ENCODE data around the gene DCAF5. TPM values are rescaled to one million over a fixed set of nuclear protein-coding genes. Genes with fewer than 3 reads are reported as not detected.
"Not testable (repeated sequence)": the region's sequence is repeated elsewhere in the genome, so short reads cannot be mapped to it uniquely, and the experiment has no call there.

The DCAF5 gene
- total and polyA plus RNA-seq, 4 donors = 29.3 to 51.1 (median 39.2) TPM

GRCh38 chr14:69171569-69171968, 18.6 kb upstream of the DCAF5 start:
- Histone ChIP-seq H3K4me1 (ENCODE audit: control insufficient read depth, insufficient read depth, low read length) (no peaks in the 10 kb centered on the region), H3K4me3 (ENCODE audit: low read depth, low read length) (no peak overlapping the region), H3K9me3 (ENCODE audit: control insufficient read depth, insufficient read depth, low read length) (no peaks in the 10 kb centered on the region), H3K36me3 (ENCODE audit: control insufficient read depth, insufficient read depth, low read length) (no peaks in the 10 kb centered on the region), H3K27me3 (ENCODE audit: control insufficient read depth, insufficient read depth, low read length) (no peaks in the 10 kb centered on the region), H3K27ac (ENCODE audit: low read depth, low read length) (no peak overlapping the region)
- WGBS (ENCODE audit: insufficient coverage) = 100% methylated on average over 1 of the region's 2 CpGs
- DNase-seq (ENCODE audit: low read depth in 4 of 6, low spot score in 6 of 6) = peak in 1 of 6 donors; percentile 12

GRCh38 chr14:69170839-69171238, 17.9 kb upstream of the DCAF5 start:
- DNase-seq (ENCODE audit: low read depth in 4 of 6, low spot score in 6 of 6) = peak in 1 of 6 donors; percentile 46
- WGBS (ENCODE audit: insufficient coverage) = 100% methylated on average over 1 of the region's 1 CpG
- Histone ChIP-seq H3K4me1 (ENCODE audit: control insufficient read depth, insufficient read depth, low read length) (no peaks in the 10 kb centered on the region), H3K27ac (ENCODE audit: low read depth, low read length) (no peak overlapping the region), H3K36me3 (ENCODE audit: control insufficient read depth, insufficient read depth, low read length) (no peaks in the 10 kb centered on the region), H3K4me3 (ENCODE audit: low read depth, low read length) (no peak overlapping the region), H3K9me3 (ENCODE audit: control insufficient read depth, insufficient read depth, low read length) (no peaks in the 10 kb centered on the region), H3K27me3 (ENCODE audit: control insufficient read depth, insufficient read depth, low read length) (no peaks in the 10 kb centered on the region)

- DNase-seq (ENCODE audit: low read depth in 4 of 6, low spot score in 6 of 6); H3K4me1 ChIP-seq (ENCODE audit: control insufficient read depth, insufficient read depth, low read length); H3K27ac ChIP-seq (ENCODE audit: low read depth, low read length); H3K9me3 ChIP-seq (ENCODE audit: control insufficient read depth, insufficient read depth, low read length); H3K4me3 ChIP-seq (ENCODE audit: low read depth, low read length); H3K27me3 ChIP-seq (ENCODE audit: control insufficient read depth, insufficient read depth, low read length); H3K36me3 ChIP-seq (ENCODE audit: control insufficient read depth, insufficient read depth, low read length): not testable (repeated sequence)
- WGBS (ENCODE audit: insufficient coverage) = no CpG with 5 or more reads among the region's 2 CpGs
Observed at GRCh38 chr14:69165787-69166186, 12.9 kb upstream of the DCAF5 start.

- Histone ChIP-seq H3K27ac (ENCODE audit: low read depth, low read length) (no peak overlapping the region), H3K9me3 (ENCODE audit: control insufficient read depth, insufficient read depth, low read length) (peaks cover 4% of the 10 kb centered on the region), H3K4me3 (ENCODE audit: low read depth, low read length) (no peak overlapping the region), H3K27me3 (ENCODE audit: control insufficient read depth, insufficient read depth, low read length) (no peaks in the 10 kb centered on the region), H3K36me3 (ENCODE audit: control insufficient read depth, insufficient read depth, low read length) (no peaks in the 10 kb centered on the region), H3K4me1 (ENCODE audit: control insufficient read depth, insufficient read depth, low read length) (no peaks in the 10 kb centered on the region)
- DNase-seq (ENCODE audit: low read depth in 4 of 6, low spot score in 6 of 6) = no peak
- no CpG with 5 or more reads among the region's 1 CpG for WGBS (ENCODE audit: insufficient coverage)
Observed at GRCh38 chr14:69161590-69161989, 8.7 kb upstream of the DCAF5 start.

GRCh38 chr14:69156224-69156623, 3.3 kb upstream of the DCAF5 start:
- Histone ChIP-seq H3K4me3 (ENCODE audit: low read depth, low read length) (no peak overlapping the region), H3K36me3 (ENCODE audit: control insufficient read depth, insufficient read depth, low read length) (no peaks in the 10 kb centered on the region), H3K4me1 (ENCODE audit: control insufficient read depth, insufficient read depth, low read length) (peaks cover 3% of the 10 kb centered on the region), H3K27me3 (ENCODE audit: control insufficient read depth, insufficient read depth, low read length) (no peaks in the 10 kb centered on the region), H3K9me3 (ENCODE audit: control insufficient read depth, insufficient read depth, low read length) (no peaks in the 10 kb centered on the region), H3K27ac (ENCODE audit: low read depth, low read length) (no peak overlapping the region)
- no peak for DNase-seq (ENCODE audit: low read depth in 4 of 6, low spot score in 6 of 6)

- no peaks in the 10 kb centered on the region for H3K27me3 ChIP-seq (ENCODE audit: control insufficient read depth, insufficient read depth, low read length)
- WGBS (ENCODE audit: insufficient coverage) = 38% methylated on average over 2 of the region's 4 CpGs
- DNase-seq (ENCODE audit: low read depth in 4 of 6, low spot score in 6 of 6) = peak in 2 of 6 donors; percentile 34 to 36
Observed at GRCh38 chr14:69154779-69155178, 1.9 kb upstream of the DCAF5 start.

GRCh38 chr14:69153873-69154270, 953 bp upstream of the DCAF5 start:
- H3K4me3 ChIP-seq (ENCODE audit: low read depth, low read length) = peak overlapping the region; percentile 91
- no peaks in the 10 kb centered on the region for H3K27me3 ChIP-seq (ENCODE audit: control insufficient read depth, insufficient read depth, low read length)
- no peaks in the 10 kb centered on the region for H3K36me3 ChIP-seq (ENCODE audit: control insufficient read depth, insufficient read depth, low read length)
- peaks cover 7% of the 10 kb centered on the region for H3K4me1 ChIP-seq (ENCODE audit: control insufficient read depth, insufficient read depth, low read length)
- peak overlapping the region; percentile 94 for H3K27ac ChIP-seq (ENCODE audit: low read depth, low read length)
- WGBS (ENCODE audit: insufficient coverage) = 3% methylated on average over 11 of the region's 13 CpGs
- no peaks in the 10 kb centered on the region for H3K9me3 ChIP-seq (ENCODE audit: control insufficient read depth, insufficient read depth, low read length)
- peak in 2 of 6 donors; percentile 49 to 51 for DNase-seq (ENCODE audit: low read depth in 4 of 6, low spot score in 6 of 6)

More at GRCh38 chr14:69154779-69155178, 1.9 kb upstream of the DCAF5 start:
- Histone ChIP-seq H3K27ac (ENCODE audit: low read depth, low read length) (no peak overlapping the region), H3K36me3 (ENCODE audit: control insufficient read depth, insufficient read depth, low read length) (no peaks in the 10 kb centered on the region), H3K4me3 (ENCODE audit: low read depth, low read length) (no peak overlapping the region), H3K4me1 (ENCODE audit: control insufficient read depth, insufficient read depth, low read length) (peaks cover 7% of the 10 kb centered on the region), H3K9me3 (ENCODE audit: control insufficient read depth, insufficient read depth, low read length) (no peaks in the 10 kb centered on the region)

GRCh38 chr14:69153152-69153872, 393 bp upstream of the DCAF5 start:
- H3K4me3 ChIP-seq (ENCODE audit: low read depth, low read length) = peak overlapping the region; percentile 91
- no peaks in the 10 kb centered on the region for H3K9me3 ChIP-seq (ENCODE audit: control insufficient read depth, insufficient read depth, low read length)
- peaks cover 7% of the 10 kb centered on the region for H3K4me1 ChIP-seq (ENCODE audit: control insufficient read depth, insufficient read depth, low read length)
- H3K27ac ChIP-seq (ENCODE audit: low read depth, low read length) = peak overlapping the region; percentile 94
- no peaks in the 10 kb centered on the region for H3K27me3 ChIP-seq (ENCODE audit: control insufficient read depth, insufficient read depth, low read length)
- 0% methylated on average over 65 of the region's 72 CpGs for WGBS (ENCODE audit: insufficient coverage)
- peak in 5 of 6 donors; percentile 66 to 95 (median 78) for DNase-seq (ENCODE audit: low read depth in 4 of 6, low spot score in 6 of 6)
- H3K36me3 ChIP-seq (ENCODE audit: control insufficient read depth, insufficient read depth, low read length) = peaks cover 1% of the 10 kb centered on the region

GRCh38 chr14:69152181-69152901, 578 bp downstream of the DCAF5 start:
- H3K36me3 ChIP-seq (ENCODE audit: control insufficient read depth, insufficient read depth, low read length) = peaks cover 2% of the 10 kb centered on the region
- no peaks in the 10 kb centered on the region for H3K9me3 ChIP-seq (ENCODE audit: control insufficient read depth, insufficient read depth, low read length)
- under 1% methylated on average over 36 of the region's 38 CpGs for WGBS (ENCODE audit: insufficient coverage)
- peak overlapping the region; percentile 91 for H3K4me3 ChIP-seq (ENCODE audit: low read depth, low read length)
- peaks cover 7% of the 10 kb centered on the region for H3K4me1 ChIP-seq (ENCODE audit: control insufficient read depth, insufficient read depth, low read length)
- H3K27ac ChIP-seq (ENCODE audit: low read depth, low read length) = peak overlapping the region; percentile 94
- H3K27me3 ChIP-seq (ENCODE audit: control insufficient read depth, insufficient read depth, low read length) = no peaks in the 10 kb centered on the region
- peak in 2 of 6 donors; percentile 14 to 60 for DNase-seq (ENCODE audit: low read depth in 4 of 6, low spot score in 6 of 6)

Measured in spinal cord (tissue), 10 donors.